Muscle layer of duodenum (tissue), 2 donors: Measurements from ENCODE around the gene ASIC4.

Source experiments
- H3K27ac ChIP-seq: one replicate; pipeline ENCODE4 v1.7.0; 2013; ENCODE audit warnings: mild to moderate bottlenecking, low read length
- H3K27me3 ChIP-seq: one replicate; pipeline ENCODE4 v1.7.0; 2013; ENCODE audit warnings: low read depth, mild to moderate bottlenecking, control low read depth, low read length
- H3K36me3 ChIP-seq, 2 donors: one replicate each; pipeline ENCODE4 v1.7.0; 2013; ENCODE audit warnings: low read length in 2 of 2, control low read depth in 1 of 2, mild to moderate bottlenecking in 1 of 2; ENCODE audit not compliant: insufficient read depth in 2 of 2, control insufficient read depth in 1 of 2
- H3K4me1 ChIP-seq, 2 donors: one replicate each; pipeline ENCODE4 v1.7.0; 2013; ENCODE audit warnings: low read length in 2 of 2, mild to moderate bottlenecking in 2 of 2, control low read depth in 1 of 2, moderate library complexity in 1 of 2; ENCODE audit not compliant: insufficient read depth in 2 of 2, control insufficient read depth in 1 of 2
- H3K4me3 ChIP-seq, 2 donors: one replicate each; pipeline ENCODE4 v1.7.0; 2013; ENCODE audit warnings: low read length in 2 of 2, low read depth in 1 of 2, mild to moderate bottlenecking in 1 of 2
- H3K9me3 ChIP-seq, 2 donors: one replicate each; pipeline ENCODE4 v1.7.0; 2013; ENCODE audit warnings: low read length in 2 of 2, control low read depth in 1 of 2, mild to moderate bottlenecking in 1 of 2; ENCODE audit not compliant: control insufficient read depth in 1 of 2
- donor health status: healthy.

Gene ASIC4

DNA sequence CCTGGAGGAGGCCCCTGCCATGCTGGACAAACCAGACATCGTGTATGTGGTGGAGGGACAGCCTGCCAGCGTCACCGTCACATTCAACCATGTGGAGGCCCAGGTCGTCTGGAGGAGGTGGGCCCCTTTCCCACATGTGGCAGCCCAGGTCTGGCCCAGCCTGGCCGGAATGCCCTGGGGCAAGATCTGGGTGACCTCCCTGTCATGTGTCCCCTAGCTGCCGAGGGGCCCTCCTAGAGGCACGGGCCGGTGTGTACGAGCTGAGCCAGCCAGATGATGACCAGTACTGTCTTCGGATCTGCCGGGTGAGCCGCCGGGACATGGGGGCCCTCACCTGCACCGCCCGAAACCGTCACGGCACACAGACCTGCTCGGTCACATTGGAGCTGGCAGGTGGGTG is 40.8 kb upstream of the ASIC4 start:
- Histone ChIP-seq H3K4me3 (no peak overlapping the region), H3K27me3 (no peaks in the 10 kb centered on the region), H3K4me1 (peaks cover 0 to 31% of the 10 kb centered on the region in 2 donors), H3K36me3 (peaks cover 0 to 19% of the 10 kb centered on the region in 2 donors), H3K27ac (no peak overlapping the region), H3K9me3 (no peaks in the 10 kb centered on the region)

DNA sequence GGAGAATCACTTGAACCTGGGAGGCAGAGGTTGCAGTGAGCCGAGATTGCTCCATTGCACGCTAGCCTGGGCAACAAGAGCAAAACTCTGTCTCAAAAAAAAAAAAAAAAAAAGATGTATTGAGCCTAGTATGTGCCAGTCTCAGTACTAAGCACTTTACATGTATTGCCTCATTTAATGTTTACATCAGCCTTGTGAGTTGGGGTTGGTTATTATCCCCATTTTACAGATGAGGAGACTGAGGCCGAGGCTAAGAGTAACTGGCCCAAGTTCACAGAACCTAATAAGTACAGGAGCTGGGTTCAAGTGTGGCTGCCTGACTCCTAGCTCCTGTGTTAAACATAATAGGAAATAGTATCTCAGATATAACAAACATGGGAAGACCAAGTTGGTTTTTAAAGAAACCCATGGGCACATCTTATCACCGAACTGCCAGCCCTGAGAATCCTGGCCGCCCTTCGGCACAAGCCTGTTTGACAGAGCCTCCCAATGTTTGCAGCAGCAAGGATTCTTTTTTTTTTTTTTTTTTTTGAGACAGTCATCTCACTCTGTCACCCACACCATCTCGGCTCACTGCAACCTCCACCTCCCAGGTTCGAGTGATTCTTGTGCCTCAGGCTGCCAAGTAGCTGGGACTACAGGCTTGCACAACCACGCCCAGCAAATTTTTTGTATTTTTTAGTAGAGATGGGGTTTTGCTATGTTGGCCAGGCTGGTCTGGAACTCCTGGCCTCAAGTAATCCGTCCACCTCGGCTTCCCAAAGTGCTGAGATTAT is 39.8 kb upstream of the ASIC4 start:
- Histone ChIP-seq H3K4me1 (peaks cover 0 to 23% of the 10 kb centered on the region in 2 donors), H3K27me3 (no peaks in the 10 kb centered on the region), H3K9me3 (no peaks in the 10 kb centered on the region), H3K27ac (no peak overlapping the region), H3K36me3 (peaks cover 0 to 19% of the 10 kb centered on the region in 2 donors), H3K4me3 (no peak overlapping the region)

DNA sequence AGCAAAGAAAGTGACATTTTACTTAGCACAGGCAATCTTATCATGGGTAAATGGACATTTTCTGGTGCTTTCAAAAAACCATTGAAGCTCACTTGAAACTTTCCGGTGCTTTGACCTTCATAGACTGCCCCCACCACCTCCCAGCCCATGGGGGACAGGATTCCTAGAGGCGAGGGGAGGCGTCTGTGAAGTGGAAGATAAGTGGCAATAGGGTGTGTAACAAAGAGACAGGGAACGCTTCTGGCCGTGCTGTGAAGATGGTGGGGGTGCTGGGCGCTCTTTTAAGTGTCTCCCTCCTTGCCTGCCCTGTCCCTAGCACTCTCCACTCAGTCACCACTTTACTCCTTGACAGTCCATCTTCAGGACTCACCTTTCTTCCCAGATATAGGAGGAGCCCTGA is 39.0 kb upstream of the ASIC4 start:
- H3K9me3 ChIP-seq, result no peaks in the 10 kb centered on the region
- peaks cover 0 to 25% of the 10 kb centered on the region in 2 donors for H3K36me3 ChIP-seq
- no peak overlapping the region for H3K4me3 ChIP-seq

DNA sequence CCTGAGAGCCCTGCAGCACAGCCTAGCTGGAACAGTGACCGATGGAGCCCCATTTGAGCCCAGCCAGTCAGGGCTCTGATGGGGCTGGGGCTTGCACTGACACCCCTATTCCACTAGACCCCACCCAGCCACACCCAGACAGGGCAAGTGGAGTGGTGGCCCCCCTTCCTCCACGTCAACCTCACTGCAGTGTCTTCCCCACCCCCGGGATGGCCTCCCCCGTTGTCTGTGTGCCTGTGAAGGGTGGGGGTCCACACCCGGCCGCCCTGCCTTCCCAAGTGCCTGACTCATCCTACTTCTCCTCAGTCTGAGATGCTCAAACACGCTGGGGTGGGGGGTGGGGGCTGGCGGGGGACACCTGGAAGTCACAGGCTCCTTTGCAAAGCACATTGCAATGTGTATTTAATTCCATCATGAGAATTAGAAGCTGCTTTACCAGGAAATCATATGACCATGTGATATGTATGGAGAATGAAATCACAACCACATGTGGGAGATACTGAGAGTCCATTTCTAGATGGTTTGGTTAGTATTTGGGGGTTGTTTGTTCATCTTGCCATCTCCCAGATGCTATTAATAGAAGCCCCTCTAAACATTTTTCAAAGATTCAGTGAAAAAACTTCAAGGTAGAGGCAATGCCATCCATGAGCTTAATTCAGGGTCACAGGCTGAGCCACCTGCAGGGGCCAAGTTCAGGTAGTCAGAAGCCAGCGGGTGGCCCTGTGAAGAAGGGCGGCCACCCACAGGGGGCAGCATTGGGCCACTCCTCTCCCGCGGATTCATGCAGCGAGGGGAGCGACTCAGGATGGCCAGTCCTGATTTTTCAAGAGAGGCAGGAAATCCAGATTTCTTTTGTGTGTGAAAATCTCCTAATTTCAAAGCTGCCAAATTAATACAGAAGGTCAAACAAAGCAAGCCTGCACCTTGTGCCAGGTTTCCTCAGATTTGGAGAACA is 38.3 kb upstream of the ASIC4 start:
- Histone ChIP-seq H3K4me1 (peaks cover 0 to 13% of the 10 kb centered on the region in 2 donors), H3K9me3 (no peaks in the 10 kb centered on the region), H3K27me3 (no peaks in the 10 kb centered on the region), H3K27ac (no peak overlapping the region), H3K4me3 (no peak overlapping the region), H3K36me3 (peaks cover 0 to 29% of the 10 kb centered on the region in 2 donors)

More for the DNA sequence above, 39.0 kb upstream of the ASIC4 start:
- peaks cover 0 to 14% of the 10 kb centered on the region in 2 donors for H3K4me1 ChIP-seq
- no peak overlapping the region for H3K27ac ChIP-seq
- no peaks in the 10 kb centered on the region for H3K27me3 ChIP-seq

DNA sequence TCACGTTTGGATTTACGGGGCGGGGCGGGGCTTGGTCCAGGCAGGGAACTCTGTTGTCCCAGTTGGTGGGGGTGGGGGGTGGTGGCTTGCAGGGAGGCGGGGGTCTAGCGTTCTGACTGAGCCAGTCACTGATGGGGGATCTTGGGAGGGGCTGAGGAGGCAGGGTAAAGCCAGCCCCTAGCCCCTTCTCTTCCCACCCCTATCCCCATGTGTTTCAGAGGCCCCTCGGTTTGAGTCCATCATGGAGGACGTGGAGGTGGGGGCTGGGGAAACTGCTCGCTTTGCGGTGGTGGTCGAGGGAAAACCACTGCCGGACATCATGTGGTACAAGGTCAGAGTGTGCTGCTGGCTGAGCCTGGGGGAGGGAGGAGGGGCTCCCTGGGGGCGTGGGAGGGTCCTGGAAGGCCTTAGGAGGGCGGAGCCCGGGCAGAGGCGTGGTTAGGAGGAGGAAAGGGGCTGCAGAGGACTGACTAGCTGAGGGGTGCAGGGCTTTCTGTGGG is 37.6 kb upstream of the ASIC4 start:
- Histone ChIP-seq H3K27ac (no peak overlapping the region), H3K4me1 (peaks cover 0 to 13% of the 10 kb centered on the region in 2 donors), H3K27me3 (no peaks in the 10 kb centered on the region), H3K36me3 (peaks cover 0 to 34% of the 10 kb centered on the region in 2 donors), H3K4me3 (no peak overlapping the region), H3K9me3 (no peaks in the 10 kb centered on the region)

DNA sequence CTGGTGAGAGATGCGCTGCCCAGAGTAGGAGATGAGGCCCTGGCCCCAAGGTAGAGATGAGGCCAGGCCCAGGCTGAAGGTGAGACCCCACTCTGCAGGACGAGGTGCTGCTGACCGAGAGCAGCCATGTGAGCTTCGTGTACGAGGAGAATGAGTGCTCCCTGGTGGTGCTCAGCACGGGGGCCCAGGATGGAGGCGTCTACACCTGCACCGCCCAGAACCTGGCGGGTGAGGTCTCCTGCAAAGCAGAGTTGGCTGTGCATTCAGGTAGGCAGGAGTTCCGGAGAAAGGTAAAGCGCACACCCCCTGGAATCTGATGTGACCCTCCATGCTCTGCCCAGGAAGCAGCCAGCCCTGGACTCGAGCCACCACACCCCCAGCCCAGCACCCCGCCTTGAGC is 37.1 kb upstream of the ASIC4 start:
- Histone ChIP-seq H3K36me3 (peaks cover 0 to 32% of the 10 kb centered on the region in 2 donors), H3K9me3 (no peaks in the 10 kb centered on the region), H3K27ac (no peak overlapping the region), H3K4me1 (peaks cover 0 to 13% of the 10 kb centered on the region in 2 donors), H3K27me3 (no peaks in the 10 kb centered on the region), H3K4me3 (no peak overlapping the region)

DNA sequence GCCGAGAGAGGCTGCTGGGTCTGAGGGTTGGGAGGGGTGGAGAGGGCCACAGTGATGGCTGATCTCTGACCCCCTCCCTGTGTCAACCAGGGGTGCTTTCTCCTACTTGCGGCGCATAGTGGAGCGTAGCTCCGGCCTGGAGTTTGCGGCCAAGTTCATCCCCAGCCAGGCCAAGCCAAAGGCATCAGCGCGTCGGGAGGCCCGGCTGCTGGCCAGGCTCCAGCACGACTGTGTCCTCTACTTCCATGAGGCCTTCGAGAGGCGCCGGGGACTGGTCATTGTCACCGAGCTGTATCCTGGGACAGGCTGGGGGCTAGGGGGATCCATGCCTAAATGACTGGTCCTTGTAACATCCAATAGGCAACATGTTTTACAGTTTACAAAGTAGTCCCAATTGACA is 36.5 kb upstream of the ASIC4 start:
- Histone ChIP-seq H3K4me1 (peaks cover 0 to 16% of the 10 kb centered on the region in 2 donors), H3K4me3 (no peak overlapping the region), H3K9me3 (no peaks in the 10 kb centered on the region), H3K27me3 (peaks cover 2% of the 10 kb centered on the region), H3K27ac (no peak overlapping the region), H3K36me3 (peaks cover 0 to 25% of the 10 kb centered on the region in 2 donors)

DNA sequence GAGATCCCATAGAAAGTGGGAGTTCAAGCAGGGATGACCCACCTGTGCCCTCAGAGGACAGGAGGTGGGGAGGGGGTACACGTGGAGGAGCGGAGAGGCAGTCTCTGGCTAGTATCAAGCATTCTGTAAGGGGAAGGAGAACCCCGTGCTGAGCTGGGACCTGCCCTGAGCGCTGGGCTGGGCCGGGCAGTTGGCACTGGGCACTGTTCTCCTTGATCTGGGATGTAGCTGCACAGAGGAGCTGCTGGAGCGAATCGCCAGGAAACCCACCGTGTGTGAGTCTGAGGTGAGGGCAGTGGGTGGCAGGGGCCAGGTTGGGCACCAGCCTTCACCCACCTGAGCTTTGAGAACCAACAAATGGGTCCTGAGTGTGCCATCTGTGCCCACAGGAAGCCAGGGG is 35.4 kb upstream of the ASIC4 start:
- no peak overlapping the region for H3K4me3 ChIP-seq
- peaks cover 0 to 18% of the 10 kb centered on the region in 2 donors for H3K36me3 ChIP-seq
- no peak overlapping the region for H3K27ac ChIP-seq
- H3K4me1 ChIP-seq, result peaks cover 0 to 22% of the 10 kb centered on the region in 2 donors
- H3K27me3 ChIP-seq, result peaks cover 9% of the 10 kb centered on the region
- no peaks in the 10 kb centered on the region for H3K9me3 ChIP-seq

DNA sequence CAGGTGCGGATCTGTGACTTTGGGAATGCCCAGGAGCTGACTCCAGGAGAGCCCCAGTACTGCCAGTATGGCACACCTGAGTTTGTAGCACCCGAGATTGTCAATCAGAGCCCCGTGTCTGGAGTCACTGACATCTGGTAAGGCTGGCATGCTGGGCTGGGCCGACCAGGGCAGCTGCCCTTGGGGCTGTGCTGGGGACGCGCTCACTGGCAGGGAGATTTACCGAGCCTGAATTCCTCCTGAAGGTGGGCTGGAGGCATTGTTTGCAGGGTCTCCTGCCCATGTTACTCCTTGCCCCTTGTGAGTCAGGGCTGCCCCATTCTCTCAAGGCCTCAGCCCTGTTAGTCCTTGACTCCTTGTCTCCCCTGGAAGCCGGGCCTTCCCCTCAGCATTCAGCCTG is 34.3 kb upstream of the ASIC4 start:
- no peak overlapping the region for H3K27ac ChIP-seq
- no peaks in the 10 kb centered on the region for H3K9me3 ChIP-seq
- H3K27me3 ChIP-seq, result peaks cover 11% of the 10 kb centered on the region
- peaks cover 0 to 18% of the 10 kb centered on the region in 2 donors for H3K36me3 ChIP-seq
- H3K4me3 ChIP-seq, result no peak overlapping the region
- H3K4me1 ChIP-seq, result peaks cover 0 to 32% of the 10 kb centered on the region in 2 donors

DNA sequence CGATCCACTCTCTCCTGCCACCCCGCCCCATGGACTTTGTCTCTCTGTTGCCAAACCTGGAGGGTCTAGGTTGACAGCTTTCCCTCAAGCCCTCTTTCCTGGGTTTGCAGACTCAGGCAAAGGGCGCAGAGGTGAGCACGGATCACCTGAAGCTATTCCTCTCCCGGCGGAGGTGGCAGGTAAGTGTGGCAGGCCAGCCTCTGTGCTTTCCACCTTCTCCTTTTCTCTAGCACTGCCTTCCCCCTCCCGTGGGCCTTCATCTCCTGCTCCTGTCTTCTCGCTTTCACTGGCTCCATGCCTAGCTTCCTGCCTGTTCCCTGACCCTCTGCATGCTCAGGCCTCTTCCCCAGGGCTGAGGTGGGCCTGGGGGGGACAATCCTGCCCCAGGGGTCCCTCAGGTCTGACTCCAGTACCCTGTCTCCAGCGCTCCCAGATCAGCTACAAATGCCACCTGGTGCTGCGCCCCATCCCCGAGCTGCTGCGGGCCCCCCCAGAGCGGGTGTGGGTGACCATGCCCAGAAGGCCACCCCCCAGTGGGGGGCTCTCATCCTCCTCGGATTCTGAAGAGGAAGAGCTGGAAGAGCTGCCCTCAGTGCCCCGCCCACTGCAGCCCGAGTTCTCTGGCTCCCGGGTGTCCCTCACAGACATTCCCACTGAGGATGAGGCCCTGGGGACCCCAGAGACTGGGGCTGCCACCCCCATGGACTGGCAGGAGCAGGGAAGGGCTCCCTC is 31.4 kb upstream of the ASIC4 start:
- H3K27ac ChIP-seq, result no peak overlapping the region
- H3K27me3 ChIP-seq, result peaks cover 29% of the 10 kb centered on the region

More for the DNA sequence above, 31.4 kb upstream of the ASIC4 start:
- no peaks in the 10 kb centered on the region for H3K9me3 ChIP-seq
- H3K4me3 ChIP-seq, result no peak overlapping the region
- H3K36me3 ChIP-seq, result peaks cover 0 to 20% of the 10 kb centered on the region in 2 donors
- peaks cover 0 to 19% of the 10 kb centered on the region in 2 donors for H3K4me1 ChIP-seq
